ENCODE measurements around the gene EEF1AKMT1. TPM values are rescaled to one million over a fixed set of nuclear protein-coding genes. Genes with fewer than 3 reads are reported as not detected.

EEF1AKMT1 gene
- total RNA-seq, 1 donor from 2014 or later = 10.7 TPM

GRCh38 chr13:20700288-20700687, 73.5 kb downstream of the EEF1AKMT1 start:
- DNase-seq (ENCODE audit: low read depth) = no peak

DNA sequence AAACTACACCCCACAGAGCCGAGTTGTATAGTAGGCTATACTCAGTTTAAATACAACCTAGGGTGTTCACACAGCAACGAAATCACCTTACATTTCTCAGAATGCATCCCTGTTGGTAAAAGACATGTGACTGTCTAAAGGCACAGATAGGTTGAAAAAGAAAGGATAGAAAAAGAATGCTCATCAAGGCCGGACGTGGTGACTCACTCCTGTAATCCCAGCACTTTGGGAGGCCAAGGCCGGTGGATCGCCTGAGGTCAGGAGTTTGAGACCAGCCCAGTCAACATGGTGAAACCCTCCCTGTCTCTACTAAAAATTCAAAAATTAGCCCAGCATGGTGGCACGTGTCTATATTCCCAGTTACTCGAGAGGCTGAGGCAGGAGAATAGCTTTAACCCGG, 74.0 kb downstream of the EEF1AKMT1 start:
- no peak for DNase-seq (ENCODE audit: low read depth)

DNA sequence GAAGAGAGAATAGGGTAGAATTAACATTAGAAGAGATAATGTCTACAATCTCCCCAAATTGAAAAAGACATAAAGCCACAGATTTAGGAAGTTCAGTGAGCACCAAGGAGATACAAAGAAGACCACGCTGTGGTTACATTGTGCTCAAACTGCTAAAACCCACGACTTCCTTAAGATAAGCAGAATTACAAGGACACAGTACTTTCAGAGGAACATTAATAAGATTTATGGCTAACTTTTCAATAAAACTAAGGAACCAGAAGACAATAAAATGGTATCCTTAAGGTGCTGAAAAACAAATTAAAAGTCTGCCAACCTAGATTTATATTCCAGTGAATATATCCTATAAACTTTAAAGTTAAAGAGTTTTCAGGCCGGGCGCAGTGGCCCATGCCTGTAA, 77.7 kb downstream of the EEF1AKMT1 start:
- no peak for DNase-seq (ENCODE audit: low read depth)

- no peak for DNase-seq (ENCODE audit: low read depth)
These were observed 82.1 kb downstream of the EEF1AKMT1 start for GRCh38 chr13:20691616-20692015.

- DNase-seq (ENCODE audit: low read depth) = no peak
These were observed 84.5 kb downstream of the EEF1AKMT1 start for GRCh38 chr13:20689291-20689690.

DNA sequence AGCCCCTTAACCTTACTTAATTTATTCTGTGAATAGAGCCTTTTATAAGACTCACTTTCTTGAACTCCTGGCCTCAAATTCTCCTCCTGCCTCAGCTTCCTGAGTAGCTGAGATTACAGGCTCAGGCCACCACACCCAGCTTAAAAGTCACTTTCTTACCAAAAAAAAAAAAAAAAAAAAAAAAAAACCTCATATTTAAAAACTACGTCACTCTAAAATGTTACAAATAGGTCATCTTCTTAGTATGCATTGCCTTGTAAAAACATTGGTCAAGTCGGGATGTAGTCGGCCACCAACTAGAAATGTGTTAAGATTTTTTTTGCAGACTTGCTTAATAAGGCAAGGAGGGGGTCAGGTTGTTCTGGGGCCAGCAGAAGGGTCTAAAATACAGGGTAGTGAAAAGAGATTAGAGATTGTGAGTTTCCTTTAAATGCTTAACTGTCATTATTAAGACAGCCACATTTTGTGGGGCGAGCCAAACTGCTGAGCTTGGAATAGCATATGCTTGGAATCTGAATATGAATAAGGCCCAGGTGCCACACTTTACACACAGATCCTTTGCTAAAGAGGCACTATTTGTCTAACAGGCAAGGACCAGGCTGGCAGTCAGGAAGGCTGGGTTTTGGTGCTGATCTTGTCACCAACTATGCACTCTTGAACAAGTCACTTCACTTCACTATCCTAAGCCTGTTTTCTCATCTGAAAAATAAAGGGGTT, 86.7 kb downstream of the EEF1AKMT1 start:
- DNase-seq (ENCODE audit: low read depth) = no peak

DNA sequence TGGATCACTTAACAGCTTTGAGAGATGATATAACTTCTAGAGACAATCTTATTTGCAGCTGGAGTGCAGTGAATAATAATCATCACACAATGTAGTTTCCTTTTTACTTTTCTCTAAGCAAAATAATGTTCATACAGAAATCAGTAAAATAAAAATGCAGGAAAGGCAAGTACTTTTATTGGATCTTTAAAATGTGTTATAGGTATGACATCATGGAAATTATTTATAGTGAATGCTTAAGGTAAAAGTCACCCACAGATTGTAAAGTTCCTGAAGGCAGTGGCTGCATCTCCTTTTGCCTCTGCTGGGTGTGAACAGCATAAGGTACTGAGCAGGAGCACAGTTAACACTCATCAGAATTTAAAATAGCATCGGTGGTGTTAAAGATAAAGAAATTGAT, 87.6 kb downstream of the EEF1AKMT1 start:
- no peak for DNase-seq (ENCODE audit: low read depth)

DNA sequence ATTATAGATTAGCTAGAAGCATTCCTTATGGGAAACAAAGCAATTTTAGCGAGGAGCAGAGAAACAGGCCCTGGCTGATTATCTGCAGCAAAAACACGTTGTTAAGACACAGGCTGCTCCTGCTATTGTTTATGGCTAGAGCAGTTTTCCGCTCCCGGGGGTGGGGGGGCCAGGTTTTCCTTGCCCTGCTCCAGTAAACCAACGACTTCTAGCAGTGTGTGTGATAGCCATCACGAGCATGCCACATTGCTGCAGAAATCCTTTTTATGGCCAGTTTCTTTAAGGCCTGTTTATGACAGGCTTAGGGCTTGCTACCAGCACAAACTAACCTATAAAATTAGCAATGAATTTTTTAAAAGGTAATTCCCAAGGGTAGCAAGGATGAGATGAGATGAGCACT, 88.7 kb downstream of the EEF1AKMT1 start:
- no peak for DNase-seq (ENCODE audit: low read depth)

DNA sequence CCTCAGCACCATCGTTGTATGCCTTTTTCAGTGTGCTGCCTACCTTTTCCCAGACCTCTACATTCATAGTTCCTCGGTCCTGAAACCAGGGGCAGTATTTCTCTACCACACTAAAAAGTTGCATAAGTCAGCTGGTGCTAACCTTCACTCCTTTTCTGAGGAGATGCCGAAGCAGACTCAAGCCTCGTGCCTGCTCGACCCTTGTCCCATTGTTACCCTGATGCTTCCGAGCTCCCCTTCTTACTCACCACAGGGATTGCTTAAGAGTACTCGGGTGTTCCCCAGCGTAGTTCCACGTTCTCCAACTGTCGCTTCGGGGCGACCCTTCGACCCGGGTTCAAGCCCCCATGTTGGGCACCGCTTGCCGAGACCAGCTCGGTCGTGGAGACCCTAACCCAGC, 89.2 kb downstream of the EEF1AKMT1 start:
- no peak for DNase-seq (ENCODE audit: low read depth)

DNA sequence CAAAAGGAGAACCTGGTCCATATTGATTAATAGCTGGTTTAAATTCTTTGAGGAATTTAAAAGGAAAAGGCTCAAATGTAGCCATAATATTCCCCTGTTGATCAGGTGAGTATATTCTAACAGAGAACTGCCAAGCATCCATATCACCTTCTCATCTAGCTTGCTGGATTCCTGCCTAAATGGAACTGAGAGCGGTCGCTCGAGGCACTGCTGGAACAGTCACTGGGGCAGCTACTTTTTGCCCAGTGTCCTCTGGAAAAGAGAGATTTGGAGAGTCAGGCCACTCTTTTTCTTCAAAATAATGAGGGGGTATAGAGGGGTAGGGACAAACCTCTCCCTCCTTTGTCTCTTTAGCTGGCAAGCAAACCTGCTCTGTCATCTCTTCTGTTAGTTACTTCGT, 89.7 kb downstream of the EEF1AKMT1 start:
- no peak for DNase-seq (ENCODE audit: low read depth)

DNA sequence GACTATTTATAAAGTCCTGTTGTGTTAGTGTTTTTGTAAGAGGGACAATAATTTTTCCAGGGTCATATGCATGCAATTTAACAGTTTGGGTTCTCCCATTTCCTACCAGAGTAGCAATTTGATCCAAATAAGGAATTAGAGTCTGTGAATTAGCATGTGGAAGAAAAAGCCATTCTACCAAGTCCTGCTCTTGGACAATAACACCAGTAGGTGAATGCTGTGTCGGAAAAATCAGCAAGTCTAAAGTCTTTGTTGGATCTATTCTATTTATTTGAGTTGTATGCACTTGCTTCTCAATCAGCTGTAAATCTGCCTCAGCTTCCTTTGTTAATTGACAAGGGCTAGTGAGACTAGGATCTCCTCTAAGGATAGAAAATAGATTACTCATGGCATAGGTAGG, 91.7 kb downstream of the EEF1AKMT1 start:
- no peak for DNase-seq (ENCODE audit: low read depth)

GRCh38 chr13:20681481-20681880, 92.3 kb downstream of the EEF1AKMT1 start:
- peak; percentile 25 for DNase-seq (ENCODE audit: low read depth)

DNA sequence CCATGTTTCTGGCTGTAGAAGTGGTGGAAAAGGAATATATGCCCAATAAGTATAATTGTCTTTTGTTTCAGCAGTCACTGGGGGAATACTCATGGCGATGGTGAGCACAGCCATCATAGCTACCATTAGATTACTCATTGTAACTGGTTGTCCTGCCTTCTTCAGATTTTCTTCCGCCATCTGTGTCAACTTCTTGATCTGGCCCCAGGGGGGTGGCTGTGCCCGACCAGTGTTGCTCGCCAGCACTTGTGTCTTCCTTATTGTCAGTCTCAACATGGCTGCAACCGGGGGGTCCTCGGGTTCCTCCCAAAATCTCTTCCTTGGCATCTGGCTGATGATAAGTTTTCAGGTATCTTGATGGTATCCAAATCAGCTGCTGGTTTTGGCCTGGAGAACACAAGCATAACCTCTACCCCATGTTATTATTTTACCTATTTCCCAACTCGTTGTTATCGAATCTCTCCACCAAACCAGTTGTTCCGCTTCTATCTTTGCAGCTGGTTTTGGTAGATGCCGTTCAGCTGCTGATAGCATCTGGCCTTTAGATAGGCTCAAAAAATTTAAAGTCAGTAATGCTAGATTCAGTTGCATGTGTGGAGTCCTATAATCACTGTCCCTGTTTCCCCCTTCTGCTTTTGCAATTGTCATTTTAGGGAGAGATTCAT, 93.2 kb downstream of the EEF1AKMT1 start:
- DNase-seq (ENCODE audit: low read depth) = no peak

GRCh38 chr13:20679879-20680278, 93.9 kb downstream of the EEF1AKMT1 start:
- no peak for DNase-seq (ENCODE audit: low read depth)

Other genes with a start within 250 kb of the EEF1AKMT1 start
- 9.3 and 9.4 TPM in 2 replicates for gene CRYL1, start 248.1 kb downstream of the EEF1AKMT1 start, total RNA-seq
- gene IFT88, start 206.8 kb downstream of the EEF1AKMT1 start, total RNA-seq = 12.1 and 14.7 TPM in 2 replicates
- 6.4 and 6.9 TPM in 2 replicates for gene IL17D, start 70.3 kb downstream of the EEF1AKMT1 start, total RNA-seq
- gene XPO4, start 128.8 kb upstream of the EEF1AKMT1 start, total RNA-seq = 20.6 and 24.6 TPM in 2 replicates

All from myocyte (in vitro differentiated cells).